GM12872 (cell line): ENCODE measurements around the gene PSMD12.

Experiments
- TF ChIP-seq, protein P1 (sequence below): IDR thresholded peaks from 3 replicates; pipeline ENCODE4 v1.5.1; 2011; ENCODE audit warnings: low read depth, mild to moderate bottlenecking, low read length, moderate library complexity; ENCODE audit not compliant: insufficient read depth

The PSMD12 gene

DNA sequence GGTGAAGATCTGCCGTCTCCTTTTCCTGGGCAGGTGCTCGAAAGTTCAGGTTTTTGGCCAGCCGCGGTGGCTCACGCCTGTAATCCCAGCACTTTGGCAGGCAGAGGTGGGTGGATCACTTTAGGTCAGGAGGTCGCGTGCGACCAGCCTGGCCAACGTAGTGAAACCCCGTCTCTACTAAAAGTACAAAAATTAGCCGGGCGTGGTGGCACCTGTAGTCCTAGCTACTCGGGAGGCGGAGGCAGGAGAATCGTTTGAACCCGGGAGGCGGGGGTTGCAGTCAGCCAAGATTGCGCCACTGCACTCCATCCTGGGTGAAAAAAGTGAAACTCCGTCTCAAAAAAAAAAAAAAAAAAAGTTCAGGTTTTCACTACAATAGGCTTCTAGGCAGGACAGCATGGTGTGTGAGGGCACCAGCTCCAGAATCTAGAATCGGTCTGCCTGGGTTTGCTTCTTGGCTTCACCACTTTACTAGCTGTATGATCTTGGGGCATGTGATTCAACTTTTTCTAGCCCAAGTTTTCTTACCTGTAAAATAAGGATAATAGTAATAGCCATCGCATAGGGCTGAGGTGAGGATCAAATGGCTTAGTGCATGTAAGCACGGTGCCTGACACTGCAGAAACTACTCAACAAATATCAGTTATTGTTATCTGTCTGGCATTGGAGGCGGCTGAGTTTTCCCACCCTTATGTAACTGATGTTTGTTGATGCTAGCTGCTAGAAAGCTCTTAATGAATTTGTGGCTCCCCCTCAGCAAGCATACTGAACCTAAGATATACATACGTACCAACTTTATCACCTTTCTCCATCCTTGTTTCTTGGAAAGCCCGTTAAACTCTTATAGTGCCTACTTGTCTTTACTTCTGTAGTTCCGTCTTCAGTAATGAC, 1.3 kb downstream of the PSMD12 start:
- TF ChIP-seq, protein P1, sequence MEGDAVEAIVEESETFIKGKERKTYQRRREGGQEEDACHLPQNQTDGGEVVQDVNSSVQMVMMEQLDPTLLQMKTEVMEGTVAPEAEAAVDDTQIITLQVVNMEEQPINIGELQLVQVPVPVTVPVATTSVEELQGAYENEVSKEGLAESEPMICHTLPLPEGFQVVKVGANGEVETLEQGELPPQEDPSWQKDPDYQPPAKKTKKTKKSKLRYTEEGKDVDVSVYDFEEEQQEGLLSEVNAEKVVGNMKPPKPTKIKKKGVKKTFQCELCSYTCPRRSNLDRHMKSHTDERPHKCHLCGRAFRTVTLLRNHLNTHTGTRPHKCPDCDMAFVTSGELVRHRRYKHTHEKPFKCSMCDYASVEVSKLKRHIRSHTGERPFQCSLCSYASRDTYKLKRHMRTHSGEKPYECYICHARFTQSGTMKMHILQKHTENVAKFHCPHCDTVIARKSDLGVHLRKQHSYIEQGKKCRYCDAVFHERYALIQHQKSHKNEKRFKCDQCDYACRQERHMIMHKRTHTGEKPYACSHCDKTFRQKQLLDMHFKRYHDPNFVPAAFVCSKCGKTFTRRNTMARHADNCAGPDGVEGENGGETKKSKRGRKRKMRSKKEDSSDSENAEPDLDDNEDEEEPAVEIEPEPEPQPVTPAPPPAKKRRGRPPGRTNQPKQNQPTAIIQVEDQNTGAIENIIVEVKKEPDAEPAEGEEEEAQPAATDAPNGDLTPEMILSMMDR: no peak

DNA sequence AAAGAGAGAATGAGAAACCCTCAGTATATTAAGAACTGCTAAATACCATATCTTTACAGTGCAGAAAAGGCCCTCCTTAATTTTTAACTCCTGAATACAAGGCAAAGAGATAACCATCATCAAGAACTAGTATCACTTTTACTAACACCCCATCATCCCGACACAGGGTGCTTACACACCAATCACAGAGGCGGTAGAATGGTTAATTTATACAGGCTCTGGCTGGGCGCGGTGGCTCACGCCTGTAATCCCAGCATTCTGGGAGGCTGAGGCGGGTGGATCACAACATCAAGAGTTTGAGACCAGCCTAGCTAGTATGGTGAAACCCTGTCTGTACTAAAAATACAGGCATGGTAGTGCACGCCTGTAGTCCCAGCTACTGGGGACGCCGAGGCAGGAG, 4.2 kb downstream of the PSMD12 start:
- TF ChIP-seq, protein P1: no peak

DNA sequence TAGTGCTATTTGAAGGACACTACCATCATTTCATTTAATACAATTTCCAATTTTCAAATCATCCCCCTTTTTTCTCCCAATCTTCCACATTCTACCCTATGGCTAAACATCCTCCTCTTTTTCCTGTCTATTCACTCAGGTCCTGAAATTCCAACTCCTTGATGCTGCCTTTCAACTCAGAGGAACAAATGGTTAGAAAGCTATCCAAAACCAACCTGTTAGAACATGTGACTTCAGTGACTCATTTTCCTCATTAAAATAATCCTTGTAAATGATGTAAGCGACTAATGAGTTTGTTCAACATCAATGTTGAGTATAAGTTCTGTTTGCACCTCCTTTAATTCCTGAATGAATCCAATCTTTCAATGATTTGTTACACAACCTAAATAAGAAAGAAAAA, 5.5 kb downstream of the PSMD12 start:
- TF ChIP-seq, protein P1: no peak

DNA sequence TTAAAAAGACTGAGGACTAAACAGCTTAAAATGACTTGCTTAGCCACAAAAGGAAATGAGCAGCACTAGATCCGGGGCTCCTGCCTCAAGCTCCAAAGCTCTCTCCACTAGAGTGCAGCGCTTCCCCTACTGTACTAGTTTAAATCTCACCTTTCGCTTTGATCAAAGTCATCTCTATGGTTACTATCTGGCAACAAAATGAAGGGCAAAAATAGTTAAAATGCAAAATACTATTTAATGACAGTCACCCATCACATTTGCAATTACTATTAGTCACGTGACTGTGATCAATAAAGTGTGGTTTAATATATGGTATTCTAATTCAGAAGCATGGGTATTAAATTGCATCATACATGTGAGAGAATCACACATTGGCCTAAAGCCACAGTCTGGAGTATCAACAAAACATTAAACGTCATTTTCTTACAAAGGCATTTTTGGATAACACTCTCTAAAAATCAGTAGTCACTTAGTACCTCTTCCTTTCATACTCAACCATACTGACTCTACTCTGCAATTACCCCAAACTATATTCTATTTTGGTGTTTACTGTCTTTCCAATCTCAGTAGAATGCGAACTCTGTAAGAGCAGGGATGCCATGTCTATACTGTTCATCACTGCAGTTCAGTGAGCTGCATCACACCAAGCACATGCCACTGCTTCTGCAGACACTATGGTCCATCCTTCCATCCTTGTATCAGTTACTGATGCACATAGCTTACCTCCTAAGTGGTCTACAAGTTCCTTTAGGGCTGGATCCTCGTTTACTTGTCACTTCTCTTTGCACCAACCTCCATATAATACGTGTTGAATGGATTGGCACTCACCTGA, 6.2 kb downstream of the PSMD12 start:
- TF ChIP-seq, protein P1: no peak

DNA sequence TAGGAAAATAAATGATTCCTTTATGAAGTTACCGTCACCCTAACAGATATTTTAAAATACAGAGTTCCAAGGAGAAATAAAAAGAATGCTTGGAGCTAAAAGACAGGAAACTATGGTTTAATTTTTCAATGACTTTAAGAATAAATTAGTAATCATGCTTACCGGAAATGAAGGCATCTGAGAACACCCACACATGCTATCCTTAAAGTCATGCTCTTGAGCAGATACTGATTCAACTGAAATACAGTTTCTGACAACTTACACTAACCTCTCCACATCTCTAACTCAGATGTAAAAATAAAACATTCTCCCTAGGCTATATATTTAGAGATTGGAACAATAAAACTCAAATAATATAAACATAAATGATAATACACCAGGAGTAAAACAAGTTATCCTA, 7.8 kb downstream of the PSMD12 start:
- TF ChIP-seq, protein P1: no peak

DNA sequence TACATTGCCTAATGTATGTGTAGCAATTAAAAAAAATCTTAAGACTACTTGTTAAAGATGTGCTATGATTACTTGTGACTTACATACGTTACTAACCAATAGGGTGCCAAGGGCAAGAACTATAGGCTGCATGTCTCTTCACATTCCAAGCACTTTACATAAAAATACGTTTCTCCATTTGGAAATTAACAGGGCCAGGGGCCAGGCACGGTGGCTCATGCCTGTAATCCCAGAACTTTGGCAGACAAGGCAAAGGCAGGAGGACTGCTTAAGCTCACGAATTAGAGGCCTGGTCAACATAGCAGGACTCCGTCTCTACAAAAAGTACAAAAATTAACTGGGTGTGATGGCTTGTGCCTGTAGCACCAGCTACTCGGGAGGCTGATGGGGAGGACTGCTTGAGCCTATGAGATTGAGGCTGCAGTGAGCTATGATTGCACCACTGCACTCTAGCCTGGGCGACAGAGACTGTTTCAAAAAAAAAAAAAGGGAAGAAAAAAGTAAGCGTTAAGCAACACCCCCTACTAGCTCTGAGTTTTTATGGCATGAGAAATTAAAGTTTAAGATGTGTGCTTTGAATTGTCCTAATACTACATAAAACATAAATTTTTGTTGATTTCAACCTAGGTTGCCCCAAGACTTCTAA, 12.3 kb downstream of the PSMD12 start:
- TF ChIP-seq, protein P1: no peak

DNA sequence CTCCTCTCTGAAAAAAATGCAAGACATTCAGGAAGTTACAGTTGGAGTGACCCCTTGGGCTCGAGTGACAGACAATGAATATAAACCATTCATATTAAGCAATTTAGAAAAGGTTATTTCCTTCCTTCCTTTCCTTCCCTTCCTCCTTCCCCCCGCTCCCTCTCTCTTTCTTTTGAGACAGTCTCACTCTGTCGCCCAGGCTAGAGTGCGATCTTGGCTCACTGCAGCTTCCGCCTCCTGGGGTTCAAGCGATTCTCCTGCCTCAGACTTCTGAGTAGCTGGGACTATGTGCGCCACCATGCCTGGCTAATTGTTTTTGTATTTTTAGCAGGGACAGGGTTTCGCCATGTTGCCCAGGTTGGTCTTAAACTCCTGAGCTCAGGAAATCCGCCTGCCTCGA, 13.2 kb downstream of the PSMD12 start:
- TF ChIP-seq, protein P1: no peak
